OCI-LY3 (cell line): ENCODE measurements around the gene NCAM2.

Experiments
- H2AFZ ChIP-seq: fragments of 200-600, 300-600 bp; shearing (Covaris generic); 2 replicates; pipeline ENCODE4 v1.6.0; 2014; ENCODE audit warnings: antibody characterized with exemption, low read depth, low read length
- H3K27ac ChIP-seq: fragments of 200-600, 300-600 bp; sonication (generic); 2 replicates; pipeline ENCODE4 v1.5.1; 2014; ENCODE audit warnings: mild to moderate bottlenecking, low read length, moderate library complexity, mixed read lengths
- H3K27me3 ChIP-seq: fragments of 200-600, 300-600 bp; sonication (generic); 2 replicates; pipeline ENCODE4 v1.6.1; 2014; ENCODE audit warnings: low read depth, low read length, mixed read lengths
- H3K36me3 ChIP-seq: fragments of 200-600, 300-600 bp; sonication (generic); replicated peaks from 2 replicates; pipeline ENCODE3; 2014; ENCODE audit warnings: low read depth, low read length, mixed read lengths
- H3K4me1 ChIP-seq: fragments of 300-600, 200-600 bp; sonication (generic); 2 replicates; pipeline ENCODE4 v1.6.1; 2014; ENCODE audit warnings: low read length, mixed read lengths
- H3K4me2 ChIP-seq: fragments of 200-600, 300-600 bp; sonication (generic); 2 replicates; pipeline ENCODE4 v1.6.1; 2014; ENCODE audit warnings: low read length, mixed read lengths
- H3K4me3 ChIP-seq: fragments of 300-600, 200-600 bp; sonication (generic); 2 replicates; pipeline ENCODE4 v1.5.1; 2014; ENCODE audit warnings: antibody characterized with exemption, mild to moderate bottlenecking, low read length, moderate library complexity
- H3K79me2 ChIP-seq: fragments of 300-600, 200-600 bp; shearing (Covaris generic); 2 replicates; pipeline ENCODE4 v1.6.1; 2014; ENCODE audit warnings: mild to moderate bottlenecking, low read length, mixed read lengths
- H3K9ac ChIP-seq: fragments of 300-600, 200-600 bp; shearing (Covaris generic); 2 replicates; pipeline ENCODE4 v1.6.0; 2014; ENCODE audit warnings: mild to moderate bottlenecking, low read length, moderate library complexity
- H3K9me3 ChIP-seq: fragments of 200-600, 300-600 bp; shearing (Covaris generic); 2 replicates; pipeline ENCODE4 v1.6.1; 2014; ENCODE audit warnings: low read length, mixed read lengths; ENCODE audit not compliant: insufficient read depth
- H4K20me1 ChIP-seq: fragments of 200-600, 300-600 bp; sonication (generic); 2 replicates; pipeline ENCODE4 v1.6.1; 2016; ENCODE audit warnings: low read length, mixed read lengths; ENCODE audit not compliant: insufficient read depth
- CTCF ChIP-seq: fragments of 200-600, 300-600 bp; sonication (generic); IDR thresholded peaks from 2 replicates; pipeline ENCODE4 v1.5.1; 2014; ENCODE audit warnings: antibody characterized with exemption, low read length, low read depth
- EZH2phosphoT487 ChIP-seq: fragments of 200-600 bp; shearing (Covaris generic); IDR thresholded peaks from 2 replicates; pipeline ENCODE4 v1.6.1; 2018; ENCODE audit warnings: antibody characterized with exemption, mixed run types, low read depth

The NCAM2 gene

GRCh38 chr21:20997636-20998455, at the start of gene NCAM2:
Gene NCAM2 (plus strand): TSS chr21:20998409.
- TF ChIP-seq EZH2phosphoT487 (no peak), CTCF (no peak)
- H3K9ac ChIP-seq, result no peak within 1 kb of the TSS

GRCh38 chr21:20949884-20950283, 48.3 kb upstream of the NCAM2 start:
- Histone ChIP-seq H3K27ac (no peak overlapping the region), H4K20me1 (no peaks in the 10 kb centered on the region), H3K9me3 (no peaks in the 10 kb centered on the region), H3K27me3 (no peaks in the 10 kb centered on the region), H3K79me2 (no peaks in the 10 kb centered on the region), H3K9ac (no peak overlapping the region), H3K4me3 (no peak overlapping the region), H3K4me2 (no peak overlapping the region), H3K36me3 (no peaks in the 10 kb centered on the region), H2AFZ (no peak overlapping the region), H3K4me1 (no peaks in the 10 kb centered on the region)
- TF ChIP-seq CTCF, result no peak
- TF ChIP-seq EZH2phosphoT487, result no peak

More at GRCh38 chr21:20997636-20998455, at the start of gene NCAM2:
- no peak within 1 kb of the TSS for H3K27ac ChIP-seq
- H3K9me3 ChIP-seq, result no peaks in the 10 kb centered on the region
- H3K36me3 ChIP-seq, result no peaks in the 10 kb centered on the region
- H4K20me1 ChIP-seq, result no peaks in the 10 kb centered on the region
- no peak within 1 kb of the TSS for H2AFZ ChIP-seq
- H3K27me3 ChIP-seq, result no peaks in the 10 kb centered on the region
- H3K4me2 ChIP-seq, result no peak within 1 kb of the TSS
- no peaks in the 10 kb centered on the region for H3K79me2 ChIP-seq
- H3K4me3 ChIP-seq, result no peak within 1 kb of the TSS
- peaks cover 12% of the 10 kb centered on the region for H3K4me1 ChIP-seq

GRCh38 chr21:20965816-20966215, 32.4 kb upstream of the NCAM2 start:
- Histone ChIP-seq H3K9me3 (no peaks in the 10 kb centered on the region), H2AFZ (no peak overlapping the region), H3K4me1 (peaks cover 6% of the 10 kb centered on the region; the same call in 1 of the 2 replicates), H4K20me1 (no peaks in the 10 kb centered on the region), H3K36me3 (no peaks in the 10 kb centered on the region), H3K9ac (no peak overlapping the region), H3K4me3 (no peak overlapping the region), H3K27ac (no peak overlapping the region), H3K79me2 (no peaks in the 10 kb centered on the region), H3K27me3 (no peaks in the 10 kb centered on the region), H3K4me2 (no peak overlapping the region)
- TF ChIP-seq CTCF (no peak), EZH2phosphoT487 (no peak)

- Histone ChIP-seq H4K20me1 (no peaks in the 10 kb centered on the region), H3K9ac (no peak overlapping the region), H3K4me2 (peak overlapping the region; percentile 57), H3K36me3 (no peaks in the 10 kb centered on the region), H2AFZ (peak overlapping the region; percentile 88), H3K4me3 (peak overlapping the region; percentile 36; the same call in 1 of the 2 replicates), H3K27ac (no peak overlapping the region), H3K4me1 (peaks cover 6% of the 10 kb centered on the region; the same call in 1 of the 2 replicates), H3K9me3 (no peaks in the 10 kb centered on the region), H3K79me2 (no peaks in the 10 kb centered on the region), H3K27me3 (no peaks in the 10 kb centered on the region)
- no peak for TF ChIP-seq EZH2phosphoT487
Observed at GRCh38 chr21:20968391-20968790, 29.8 kb upstream of the NCAM2 start.
